Mesenchymal stem cell (in vitro differentiated cells and primary cell): ENCODE results near the gene TEX38.
"Not testable (repeated sequence)": the region's sequence is repeated elsewhere in the genome, so short reads cannot be mapped to it uniquely, and the experiment has no call there.

Experiments
- DNase-seq: peaks from one replicate; pipeline ENCODE4 v3.0.0-alpha.2; 2013
- H2AFZ ChIP-seq: one replicate; pipeline ENCODE4 v1.6.1; 2013; ENCODE audit warnings: low read depth, mild to moderate bottlenecking, control low read depth, inconsistent platforms, low read length, moderate library complexity
- H2AK5ac ChIP-seq: 2 replicates; pipeline ENCODE4 v1.6.1; 2013; ENCODE audit warnings: low read length, moderate library complexity, mild to moderate bottlenecking, inconsistent platforms; ENCODE audit not compliant: severe bottlenecking
- H2BK120ac ChIP-seq: one replicate; pipeline ENCODE4 v1.6.1; 2013; ENCODE audit warnings: low read depth, mild to moderate bottlenecking, inconsistent platforms, low read length, moderate library complexity
- H2BK12ac ChIP-seq, 2 experiments: one replicate each; pipeline ENCODE4 v1.6.1; 2013; ENCODE audit warnings: inconsistent platforms in 2 of 2, low read length in 2 of 2, mild to moderate bottlenecking in 2 of 2, moderate library complexity in 2 of 2, control low read depth in 1 of 2
- H2BK15ac ChIP-seq: one replicate; pipeline ENCODE4 v1.6.1; 2013; ENCODE audit warnings: mild to moderate bottlenecking, low read depth, inconsistent platforms; ENCODE audit not compliant: poor library complexity, severe bottlenecking
- H2BK5ac ChIP-seq: 2 replicates; pipeline ENCODE4 v1.6.1; 2013; ENCODE audit warnings: low read depth, mild to moderate bottlenecking, low read length, control low read depth, inconsistent platforms; ENCODE audit not compliant: poor library complexity, severe bottlenecking
- H3K14ac ChIP-seq, 2 experiments: one replicate each; pipeline ENCODE4 v1.6.1; 2013; ENCODE audit warnings: inconsistent platforms in 2 of 2, low read length in 2 of 2, control low read depth in 1 of 2, mild to moderate bottlenecking in 1 of 2, moderate library complexity in 1 of 2
- H3K18ac ChIP-seq, 2 experiments: one replicate each; pipeline ENCODE4 v1.6.1; 2013; ENCODE audit warnings: inconsistent platforms in 2 of 2, low read length in 2 of 2, control low read depth in 1 of 2, low read depth in 1 of 2, mild to moderate bottlenecking in 1 of 2
- H3K23ac ChIP-seq, 2 experiments: one replicate each; pipeline ENCODE4 v1.6.1; 2013; ENCODE audit warnings: inconsistent platforms in 2 of 2, low read length in 2 of 2, mild to moderate bottlenecking in 2 of 2, moderate library complexity in 2 of 2, control low read depth in 1 of 2
- H3K27ac ChIP-seq: 2 replicates; pipeline ENCODE4 v1.5.1; 2013; ENCODE audit warnings: mild to moderate bottlenecking, moderate library complexity, low read length, control low read depth, inconsistent platforms; ENCODE audit not compliant: poor library complexity, severe bottlenecking
- H3K27me3 ChIP-seq, 2 experiments: 2 replicates each; pipeline versions ENCODE4 v1.6.1 to v1.7.0; 2013; ENCODE audit warnings: low read length in 2 of 2, mild to moderate bottlenecking in 2 of 2, moderate library complexity in 2 of 2, control low read depth in 1 of 2, inconsistent platforms in 1 of 2; ENCODE audit not compliant: control insufficient read depth in 1 of 2, insufficient read depth in 1 of 2
- H3K36me3 ChIP-seq, 2 experiments: 2 replicates each; pipeline versions ENCODE4 v1.6.1 to v1.7.0; 2013; ENCODE audit warnings: low read length in 2 of 2, control low read depth in 1 of 2, inconsistent platforms in 1 of 2, low read depth in 1 of 2, mild to moderate bottlenecking in 1 of 2; ENCODE audit not compliant: insufficient read depth in 2 of 2, control insufficient read depth in 1 of 2
- H3K4ac ChIP-seq, 2 experiments: one replicate each; pipeline ENCODE4 v1.6.1; 2013; ENCODE audit warnings: inconsistent platforms in 2 of 2, low read length in 2 of 2, mild to moderate bottlenecking in 2 of 2, moderate library complexity in 2 of 2, control low read depth in 1 of 2, low read depth in 1 of 2
- H3K4me1 ChIP-seq: 2 replicates; pipeline ENCODE4 v1.6.1; 2013; ENCODE audit warnings: low read depth, low read length, control low read depth; ENCODE audit not compliant: control insufficient read depth, insufficient read depth
- H3K4me2 ChIP-seq: 2 replicates; pipeline ENCODE4 v1.6.1; 2013; ENCODE audit warnings: low read length, mild to moderate bottlenecking, inconsistent platforms; ENCODE audit not compliant: poor library complexity, severe bottlenecking
- H3K4me3 ChIP-seq, 2 experiments: 2 replicates each; pipeline versions ENCODE4 v1.5.1 to v1.7.0; 2013; ENCODE audit warnings: low read length in 2 of 2, mild to moderate bottlenecking in 2 of 2, control low read depth in 1 of 2, low read depth in 1 of 2; ENCODE audit not compliant: insufficient read depth in 1 of 2
- H3K79me1 ChIP-seq: replicated peaks from 2 replicates; pipeline ENCODE4 v1.6.1; 2013; ENCODE audit warnings: mild to moderate bottlenecking, control low read depth, low read length, inconsistent platforms; ENCODE audit not compliant: poor library complexity, severe bottlenecking
- H3K9ac ChIP-seq: 2 replicates; pipeline ENCODE4 v1.7.0; 2013; ENCODE audit warnings: mild to moderate bottlenecking, low read length, moderate library complexity
- H3K9me3 ChIP-seq: 2 replicates; pipeline ENCODE4 v1.7.0; 2013; ENCODE audit warnings: mild to moderate bottlenecking, low read length; ENCODE audit not compliant: control insufficient read depth
- H4K8ac ChIP-seq: one replicate; pipeline ENCODE4 v1.6.1; 2013; ENCODE audit warnings: inconsistent platforms, mild to moderate bottlenecking, low read length, moderate library complexity
- H4K91ac ChIP-seq: one replicate; pipeline ENCODE4 v1.6.1; 2013; ENCODE audit warnings: mild to moderate bottlenecking, low read length, inconsistent platforms
- WGBS: methylation state at CpG from one replicate; pipeline ENCODE4 v1.1.7; 2013; ENCODE audit warnings: mixed read lengths; 5-methylcytosine and 5-hydroxymethylcytosine counted together

Gene TEX38

DNA sequence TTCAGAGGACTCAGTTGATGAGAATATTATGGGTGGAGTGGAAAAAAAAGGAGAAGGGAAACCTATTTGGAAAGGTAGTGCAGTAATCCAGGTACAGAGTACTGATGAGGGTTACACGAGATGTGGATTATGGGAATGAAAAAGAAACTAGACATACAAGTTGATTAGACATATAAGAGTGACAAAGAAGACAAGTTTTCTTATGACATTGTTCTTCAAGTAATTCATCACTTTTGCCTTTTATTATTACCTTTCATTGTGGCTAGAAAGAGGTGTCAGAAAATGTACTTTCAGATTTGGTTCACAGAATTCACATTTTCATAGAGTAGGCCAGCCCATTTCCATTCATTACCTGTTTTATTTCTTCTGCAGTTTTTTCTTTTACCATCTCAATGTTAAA, 13.9 kb upstream of the TEX38 start:
- H2AK5ac ChIP-seq = no peak overlapping the region
- H3K4me3 ChIP-seq = no peak overlapping the region
- H3K36me3 ChIP-seq = peaks cover 0 to 47% of the 10 kb centered on the region in 2 experiments
- H3K27ac ChIP-seq = no peak overlapping the region
- WGBS = no CpG with 5 or more reads among the region's 1 CpG
- H2BK12ac ChIP-seq = no peak overlapping the region
- H3K23ac ChIP-seq = no peak overlapping the region
- no peak overlapping the region for H2BK15ac ChIP-seq
- no peaks in the 10 kb centered on the region for H3K9me3 ChIP-seq
- no peak overlapping the region for H3K9ac ChIP-seq
- no peak overlapping the region for H3K18ac ChIP-seq
- no peak overlapping the region for H4K8ac ChIP-seq
- no peak overlapping the region for H3K4ac ChIP-seq
- no peak for DNase-seq
- H3K14ac ChIP-seq = no peak overlapping the region
- H3K4me2 ChIP-seq = no peak overlapping the region
- H2AFZ ChIP-seq = no peak overlapping the region
- H2BK120ac ChIP-seq = no peak overlapping the region
- H3K79me1 ChIP-seq = peaks cover 2% of the 10 kb centered on the region
- H4K91ac ChIP-seq = no peak overlapping the region
- H3K27me3 ChIP-seq = no peaks in the 10 kb centered on the region
- no peaks in the 10 kb centered on the region for H3K4me1 ChIP-seq
- no peak overlapping the region for H2BK5ac ChIP-seq

DNA sequence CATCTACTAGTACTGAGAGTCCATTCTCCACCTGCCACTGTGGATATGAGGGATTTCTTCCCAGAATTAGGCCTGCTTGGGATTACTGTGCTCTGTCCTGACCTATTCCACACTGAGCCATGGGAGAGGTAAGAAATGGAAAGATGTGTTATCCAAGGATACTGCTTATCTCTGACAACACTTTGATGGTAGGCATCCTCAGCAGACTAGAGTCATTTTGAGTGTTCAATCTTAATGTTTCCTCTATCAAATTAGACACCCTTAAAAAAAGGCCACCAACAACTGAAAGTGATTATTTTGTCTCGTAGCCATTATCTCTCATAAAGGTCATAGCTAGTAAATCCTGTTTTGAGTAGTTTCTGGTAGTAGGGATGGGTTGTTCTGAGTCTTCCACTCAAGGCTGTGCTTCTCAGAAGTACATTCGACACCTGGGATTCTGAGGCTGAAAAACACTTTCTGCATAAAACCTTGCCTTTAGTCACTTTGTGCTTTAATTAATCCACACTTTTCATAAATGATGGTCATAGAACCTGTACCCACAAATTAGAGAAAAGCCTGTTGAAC, 12.3 kb upstream of the TEX38 start:
- Histone ChIP-seq H3K9ac (no peak overlapping the region), H2BK120ac (no peak overlapping the region), H2BK12ac (no peak overlapping the region), H2AFZ (no peak overlapping the region), H3K4ac (no peak overlapping the region), H2BK5ac (no peak overlapping the region), H4K8ac (no peak overlapping the region), H4K91ac (no peak overlapping the region), H2AK5ac (no peak overlapping the region), H3K9me3 (no peaks in the 10 kb centered on the region), H2BK15ac (no peak overlapping the region), H3K79me1 (peaks cover 2% of the 10 kb centered on the region), H3K27ac (no peak overlapping the region), H3K18ac (no peak overlapping the region), H3K4me2 (no peak overlapping the region), H3K23ac (no peak overlapping the region), H3K4me3 (no peak overlapping the region), H3K27me3 (no peaks in the 10 kb centered on the region), H3K4me1 (no peaks in the 10 kb centered on the region), H3K14ac (no peak overlapping the region), H3K36me3 (peaks cover 0 to 57% of the 10 kb centered on the region in 2 experiments)
- no peak for DNase-seq
- WGBS = 100% methylated on average over 2 of the region's 2 CpGs

DNA sequence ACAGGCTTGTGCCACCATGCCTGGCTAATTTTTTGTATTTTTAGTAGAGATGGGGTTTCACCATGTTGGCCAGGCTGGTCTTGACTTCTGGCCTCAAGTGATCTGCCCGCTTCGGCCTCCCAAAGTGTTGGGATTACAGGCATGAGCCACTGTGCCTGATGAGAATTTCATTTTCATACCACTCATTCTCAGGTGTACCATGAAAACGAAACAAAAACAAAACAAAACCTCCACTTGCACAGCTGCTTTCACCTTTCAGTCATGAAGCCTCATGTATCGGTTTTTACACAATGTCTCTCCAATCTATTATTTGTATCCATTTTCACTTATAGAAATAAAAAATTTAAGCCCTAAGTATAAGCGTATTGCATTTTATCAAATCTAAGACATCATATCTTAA, 11.5 kb upstream of the TEX38 start:
- H4K91ac ChIP-seq, H2AFZ ChIP-seq, H3K27me3 ChIP-seq: not testable (repeated sequence)

DNA sequence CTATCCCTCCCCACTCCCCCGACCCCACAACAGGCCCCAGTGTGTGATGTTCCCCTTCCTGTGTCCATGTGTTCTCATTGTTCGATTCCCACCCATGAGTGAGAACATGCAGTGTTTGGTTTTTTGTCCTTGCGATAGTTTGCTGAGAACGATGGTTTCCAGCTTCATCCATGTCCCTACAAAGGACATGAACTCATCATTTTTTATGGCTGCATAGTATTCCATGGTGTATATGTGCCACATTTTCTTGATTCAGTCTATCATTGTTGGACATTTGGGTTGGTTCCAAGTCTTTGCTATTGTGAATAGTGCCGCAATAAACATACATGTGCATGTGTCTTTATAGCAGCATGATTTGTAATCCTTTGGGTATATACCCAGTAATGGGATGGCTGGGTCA, 8.7 kb upstream of the TEX38 start:
- H3K23ac ChIP-seq, H2BK120ac ChIP-seq, H4K91ac ChIP-seq, H3K14ac ChIP-seq, H2BK12ac ChIP-seq, H3K27ac ChIP-seq, DNase-seq, H3K18ac ChIP-seq, H4K8ac ChIP-seq, H2AFZ ChIP-seq, H3K4me1 ChIP-seq, H3K27me3 ChIP-seq, H2BK5ac ChIP-seq, H3K9ac ChIP-seq, H3K4me3 ChIP-seq, H3K4me2 ChIP-seq, H2BK15ac ChIP-seq, H2AK5ac ChIP-seq, H3K4ac ChIP-seq, H3K9me3 ChIP-seq: not testable (repeated sequence)
- Histone ChIP-seq H3K36me3 (peaks cover 0 to 34% of the 10 kb centered on the region in 2 experiments), H3K79me1 (peaks cover 26% of the 10 kb centered on the region)
- WGBS = no CpG with 5 or more reads among the region's 5 CpGs

More for the DNA sequence above, 11.5 kb upstream of the TEX38 start:
- H3K4me1 ChIP-seq, H4K8ac ChIP-seq, H3K27ac ChIP-seq, H3K18ac ChIP-seq, H3K9me3 ChIP-seq, H2BK5ac ChIP-seq, H2BK12ac ChIP-seq, DNase-seq, H3K4me2 ChIP-seq, H2BK120ac ChIP-seq, H3K9ac ChIP-seq, H3K4me3 ChIP-seq, H3K14ac ChIP-seq, H3K23ac ChIP-seq, H3K4ac ChIP-seq, H2AK5ac ChIP-seq, H2BK15ac ChIP-seq, H3K79me1 ChIP-seq: not testable (repeated sequence)
- peaks cover 0 to 59% of the 10 kb centered on the region in 2 experiments for H3K36me3 ChIP-seq
- WGBS = 98% methylated on average over 4 of the region's 5 CpGs
